ENCODE measurements around the gene MAP3K7.

DNA sequence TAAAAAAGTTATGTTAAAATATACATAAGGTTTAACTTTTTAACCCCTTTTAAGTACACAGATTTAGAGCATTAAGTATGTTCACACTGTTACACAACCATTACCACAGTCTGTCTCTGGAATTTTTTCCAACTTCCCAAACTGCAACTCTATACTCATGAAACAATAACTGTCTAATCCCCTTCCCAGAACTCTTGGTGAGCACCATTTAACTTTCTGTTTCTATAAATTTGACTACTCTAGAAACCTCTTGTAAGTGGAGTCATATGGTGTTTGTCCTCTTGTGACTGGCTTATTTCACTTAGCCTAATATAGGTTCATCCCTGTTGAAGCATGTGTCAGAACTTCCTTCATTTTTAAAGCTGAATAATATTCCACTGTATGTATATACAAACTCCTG, 98.1 kb downstream of the MAP3K7 start:
- no peak for TF ChIP-seq POLR2A (IDR thresholded peaks at IDR 0.05; ENCODE audit: low read depth, low read length)
- TF ChIP-seq, protein P1, sequence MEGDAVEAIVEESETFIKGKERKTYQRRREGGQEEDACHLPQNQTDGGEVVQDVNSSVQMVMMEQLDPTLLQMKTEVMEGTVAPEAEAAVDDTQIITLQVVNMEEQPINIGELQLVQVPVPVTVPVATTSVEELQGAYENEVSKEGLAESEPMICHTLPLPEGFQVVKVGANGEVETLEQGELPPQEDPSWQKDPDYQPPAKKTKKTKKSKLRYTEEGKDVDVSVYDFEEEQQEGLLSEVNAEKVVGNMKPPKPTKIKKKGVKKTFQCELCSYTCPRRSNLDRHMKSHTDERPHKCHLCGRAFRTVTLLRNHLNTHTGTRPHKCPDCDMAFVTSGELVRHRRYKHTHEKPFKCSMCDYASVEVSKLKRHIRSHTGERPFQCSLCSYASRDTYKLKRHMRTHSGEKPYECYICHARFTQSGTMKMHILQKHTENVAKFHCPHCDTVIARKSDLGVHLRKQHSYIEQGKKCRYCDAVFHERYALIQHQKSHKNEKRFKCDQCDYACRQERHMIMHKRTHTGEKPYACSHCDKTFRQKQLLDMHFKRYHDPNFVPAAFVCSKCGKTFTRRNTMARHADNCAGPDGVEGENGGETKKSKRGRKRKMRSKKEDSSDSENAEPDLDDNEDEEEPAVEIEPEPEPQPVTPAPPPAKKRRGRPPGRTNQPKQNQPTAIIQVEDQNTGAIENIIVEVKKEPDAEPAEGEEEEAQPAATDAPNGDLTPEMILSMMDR (IDR thresholded peaks at IDR 0.05; ENCODE audit: extremely low read depth in 1 of 2, insufficient read depth in 1 of 2, low read depth in 1 of 2, low read length in 2 of 2): no peak
- TF ChIP-seq MYC (IDR thresholded peaks at IDR 0.05; ENCODE audit: low read depth, low read length): no peak
- no peak for TF ChIP-seq EZH2 (IDR thresholded peaks at IDR 0.05; ENCODE audit: borderline replicate concordance, low read depth, low read length, severe bottlenecking)
- TF ChIP-seq POLR2AphosphoS5 (IDR thresholded peaks at IDR 0.05; ENCODE audit: insufficient read depth, low read depth, low read length): no peak
- no peak for TF ChIP-seq JUN (IDR thresholded peaks at IDR 0.05; ENCODE audit: borderline replicate concordance, insufficient read depth, insufficient read length, low read depth)
- no peak for TF ChIP-seq MAX (IDR thresholded peaks at IDR 0.05; ENCODE audit: insufficient read depth, insufficient read length)
- TF ChIP-seq FOS (IDR thresholded peaks at IDR 0.05; ENCODE audit: borderline replicate concordance, insufficient read depth, low read length): no peak

Data from endothelial cell of umbilical vein (primary cell).